Neural cell (in vitro differentiated cells): ENCODE data around the gene CRY2.

Experiments used
- EZH2 ChIP-seq: fragments of 200-600, 300-800 bp; shearing (Covaris generic), sonication (generic); IDR thresholded peaks from 2 replicates; pipeline ENCODE4 v1.6.1; 2014; ENCODE audit warnings: antibody characterized with exemption, low read length, borderline replicate concordance, mild to moderate bottlenecking; ENCODE audit not compliant: insufficient read depth, poor library complexity, severe bottlenecking
- MXI1 ChIP-seq: fragments of 450-650 bp; conservative IDR thresholded peaks from 2 replicates; pipeline ENCODE4 v1.6.1; 2014; ENCODE audit warnings: antibody characterized with exemption, mild to moderate bottlenecking; ENCODE audit not compliant: poor library complexity, severe bottlenecking
- RAD21 ChIP-seq: fragments of 450-650 bp; conservative IDR thresholded peaks from 2 replicates; pipeline ENCODE4 v1.6.1; 2014; ENCODE audit warnings: antibody characterized with exemption, mild to moderate bottlenecking, moderate library complexity
- TAF1 ChIP-seq: IDR thresholded peaks from 2 replicates; pipeline ENCODE4 v1.6.1; 2012; ENCODE audit warnings: low read depth
- TF ChIP-seq, protein P1 (sequence below): IDR thresholded peaks from 2 replicates; pipeline ENCODE4 v1.6.1; 2012; ENCODE audit warnings: borderline replicate concordance
- TF ChIP-seq, protein P2 (sequence below): fragments of 450-650 bp; IDR thresholded peaks from 2 replicates; pipeline ENCODE4 v1.5.1; 2014; ENCODE audit warnings: antibody characterized with exemption, mild to moderate bottlenecking, moderate library complexity; ENCODE audit not compliant: poor library complexity, severe bottlenecking

DNA sequence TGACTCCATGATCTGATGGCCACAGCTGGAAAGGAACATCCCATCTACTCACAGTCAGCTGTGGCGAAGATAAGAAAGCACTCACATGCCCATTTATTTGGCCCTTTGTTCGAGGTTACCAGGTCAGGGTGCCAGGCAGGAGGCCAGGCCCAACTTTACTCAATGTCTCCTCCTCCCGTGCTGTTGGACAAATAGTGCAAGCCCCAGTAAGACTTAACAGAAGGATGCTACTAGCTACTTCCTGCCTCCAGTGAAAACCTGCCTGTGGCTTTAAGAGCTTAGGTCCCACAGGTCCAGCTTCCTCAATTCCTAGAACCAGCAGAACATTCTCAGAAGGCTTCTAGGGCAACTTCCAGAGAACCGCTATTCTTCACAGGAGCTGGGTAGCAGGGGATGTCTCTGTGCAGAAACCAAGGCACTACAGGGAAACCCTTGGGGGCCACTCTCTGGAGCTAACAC is 12.9 kb upstream of the CRY2 start:
- no peak for TF ChIP-seq EZH2
- TF ChIP-seq TAF1 = no peak
- TF ChIP-seq, protein P1, sequence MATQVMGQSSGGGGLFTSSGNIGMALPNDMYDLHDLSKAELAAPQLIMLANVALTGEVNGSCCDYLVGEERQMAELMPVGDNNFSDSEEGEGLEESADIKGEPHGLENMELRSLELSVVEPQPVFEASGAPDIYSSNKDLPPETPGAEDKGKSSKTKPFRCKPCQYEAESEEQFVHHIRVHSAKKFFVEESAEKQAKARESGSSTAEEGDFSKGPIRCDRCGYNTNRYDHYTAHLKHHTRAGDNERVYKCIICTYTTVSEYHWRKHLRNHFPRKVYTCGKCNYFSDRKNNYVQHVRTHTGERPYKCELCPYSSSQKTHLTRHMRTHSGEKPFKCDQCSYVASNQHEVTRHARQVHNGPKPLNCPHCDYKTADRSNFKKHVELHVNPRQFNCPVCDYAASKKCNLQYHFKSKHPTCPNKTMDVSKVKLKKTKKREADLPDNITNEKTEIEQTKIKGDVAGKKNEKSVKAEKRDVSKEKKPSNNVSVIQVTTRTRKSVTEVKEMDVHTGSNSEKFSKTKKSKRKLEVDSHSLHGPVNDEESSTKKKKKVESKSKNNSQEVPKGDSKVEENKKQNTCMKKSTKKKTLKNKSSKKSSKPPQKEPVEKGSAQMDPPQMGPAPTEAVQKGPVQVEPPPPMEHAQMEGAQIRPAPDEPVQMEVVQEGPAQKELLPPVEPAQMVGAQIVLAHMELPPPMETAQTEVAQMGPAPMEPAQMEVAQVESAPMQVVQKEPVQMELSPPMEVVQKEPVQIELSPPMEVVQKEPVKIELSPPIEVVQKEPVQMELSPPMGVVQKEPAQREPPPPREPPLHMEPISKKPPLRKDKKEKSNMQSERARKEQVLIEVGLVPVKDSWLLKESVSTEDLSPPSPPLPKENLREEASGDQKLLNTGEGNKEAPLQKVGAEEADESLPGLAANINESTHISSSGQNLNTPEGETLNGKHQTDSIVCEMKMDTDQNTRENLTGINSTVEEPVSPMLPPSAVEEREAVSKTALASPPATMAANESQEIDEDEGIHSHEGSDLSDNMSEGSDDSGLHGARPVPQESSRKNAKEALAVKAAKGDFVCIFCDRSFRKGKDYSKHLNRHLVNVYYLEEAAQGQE = no peak
- TF ChIP-seq MXI1 = no peak
- TF ChIP-seq, protein P2, sequence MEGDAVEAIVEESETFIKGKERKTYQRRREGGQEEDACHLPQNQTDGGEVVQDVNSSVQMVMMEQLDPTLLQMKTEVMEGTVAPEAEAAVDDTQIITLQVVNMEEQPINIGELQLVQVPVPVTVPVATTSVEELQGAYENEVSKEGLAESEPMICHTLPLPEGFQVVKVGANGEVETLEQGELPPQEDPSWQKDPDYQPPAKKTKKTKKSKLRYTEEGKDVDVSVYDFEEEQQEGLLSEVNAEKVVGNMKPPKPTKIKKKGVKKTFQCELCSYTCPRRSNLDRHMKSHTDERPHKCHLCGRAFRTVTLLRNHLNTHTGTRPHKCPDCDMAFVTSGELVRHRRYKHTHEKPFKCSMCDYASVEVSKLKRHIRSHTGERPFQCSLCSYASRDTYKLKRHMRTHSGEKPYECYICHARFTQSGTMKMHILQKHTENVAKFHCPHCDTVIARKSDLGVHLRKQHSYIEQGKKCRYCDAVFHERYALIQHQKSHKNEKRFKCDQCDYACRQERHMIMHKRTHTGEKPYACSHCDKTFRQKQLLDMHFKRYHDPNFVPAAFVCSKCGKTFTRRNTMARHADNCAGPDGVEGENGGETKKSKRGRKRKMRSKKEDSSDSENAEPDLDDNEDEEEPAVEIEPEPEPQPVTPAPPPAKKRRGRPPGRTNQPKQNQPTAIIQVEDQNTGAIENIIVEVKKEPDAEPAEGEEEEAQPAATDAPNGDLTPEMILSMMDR = no peak
- TF ChIP-seq RAD21 = no peak
